Osteoblast (primary cell): Measurements from ENCODE around the gene PEA15. TPM values are rescaled to one million over a fixed set of nuclear protein-coding genes. Genes with fewer than 3 reads are reported as not detected.

ENCODE experiments used
- DNase-seq: peaks from one replicate; pipeline ENCODE4 v3.0.0; 2011; ENCODE audit warnings: low spot score, mixed read lengths; ENCODE audit not compliant: insufficient read length; ENCODE audit errors: missing footprints
- H2AFZ ChIP-seq: 2 replicates; pipeline ENCODE4 v1.6.0; 2011; ENCODE audit warnings: mild to moderate bottlenecking, low read length
- H3K27ac ChIP-seq: 2 replicates; pipeline ENCODE4 v1.5.1; 2011; ENCODE audit warnings: mild to moderate bottlenecking, low read depth, low read length, moderate library complexity
- H3K27me3 ChIP-seq: 2 replicates; pipeline ENCODE4 v1.6.0; 2012; ENCODE audit warnings: mild to moderate bottlenecking, control low read depth, inconsistent platforms, low read length, moderate library complexity; ENCODE audit not compliant: insufficient read depth
- H3K36me3 ChIP-seq: 2 replicates; pipeline ENCODE4 v1.5.1; 2011; ENCODE audit warnings: mild to moderate bottlenecking, low read length, control low read depth, moderate library complexity; ENCODE audit not compliant: insufficient read depth
- H3K4me1 ChIP-seq: 2 replicates; pipeline ENCODE4 v1.5.1; 2011; ENCODE audit warnings: mild to moderate bottlenecking, low read length, control low read depth, moderate library complexity; ENCODE audit not compliant: insufficient read depth
- H3K4me2 ChIP-seq: 2 replicates; pipeline ENCODE4 v1.6.0; 2011; ENCODE audit warnings: mild to moderate bottlenecking, low read length; ENCODE audit not compliant: insufficient read depth
- H3K4me3 ChIP-seq: fragments of 200-600 bp; sonication (generic); 3 replicates; pipeline ENCODE4 v1.5.1; 2012; ENCODE audit warnings: mild to moderate bottlenecking, low read length, inconsistent platforms; ENCODE audit not compliant: insufficient read depth
- H3K79me2 ChIP-seq: 2 replicates; pipeline ENCODE4 v1.6.0; 2012; ENCODE audit warnings: mild to moderate bottlenecking, low read length, control low read depth, inconsistent platforms; ENCODE audit not compliant: insufficient read depth
- H3K9me3 ChIP-seq: 2 replicates; pipeline ENCODE4 v1.5.1; 2011; ENCODE audit warnings: low read depth, low read length, control low read depth
- H4K20me1 ChIP-seq: 2 replicates; pipeline ENCODE4 v1.6.0; 2012; ENCODE audit warnings: mild to moderate bottlenecking, low read length, control low read depth; ENCODE audit not compliant: insufficient read depth
- CTCF ChIP-seq: IDR thresholded peaks from 2 replicates; pipeline ENCODE4 v1.5.1; 2011; ENCODE audit warnings: mild to moderate bottlenecking, low read depth, low read length, moderate library complexity; ENCODE audit errors: extremely low read depth
- total RNA-seq: library from RNA; depleted of rRNA; stranded (reverse); fragments of >200 nt; gene quantifications from 2 replicates; pipeline ENCODE4 v1.2.3, GENCODE V29; 2012

PEA15 gene
- total RNA-seq, 1 donor: 200 TPM

- H3K27ac ChIP-seq: no peak overlapping the region
- H3K36me3 ChIP-seq: no peaks in the 10 kb centered on the region
- no peak for TF ChIP-seq CTCF
Measured at GRCh38 chr1:160158534-160158933, 46.6 kb upstream of the PEA15 start.

GRCh38 chr1:160159846-160160245 is 45.3 kb upstream of the PEA15 start:
- Histone ChIP-seq H4K20me1 (no peaks in the 10 kb centered on the region), H3K27me3 (peaks cover 2% of the 10 kb centered on the region), H3K79me2 (no peaks in the 10 kb centered on the region), H3K27ac (no peak overlapping the region), H3K36me3 (no peaks in the 10 kb centered on the region), H3K4me3 (no peak overlapping the region), H2AFZ (no peak overlapping the region), H3K4me2 (no peak overlapping the region), H3K9me3 (no peaks in the 10 kb centered on the region), H3K4me1 (no peaks in the 10 kb centered on the region)
- no peak for TF ChIP-seq CTCF
- DNase-seq: no peak

More at GRCh38 chr1:160158534-160158933, 46.6 kb upstream of the PEA15 start:
- no peak for DNase-seq
- Histone ChIP-seq H3K4me3 (no peak overlapping the region), H3K4me2 (no peak overlapping the region), H3K9me3 (no peaks in the 10 kb centered on the region), H2AFZ (no peak overlapping the region), H3K27me3 (peaks cover 2% of the 10 kb centered on the region), H4K20me1 (no peaks in the 10 kb centered on the region), H3K4me1 (no peaks in the 10 kb centered on the region), H3K79me2 (no peaks in the 10 kb centered on the region)

- no peaks in the 10 kb centered on the region for H3K79me2 ChIP-seq
- no peak overlapping the region for H2AFZ ChIP-seq
- peak; percentile 64 for TF ChIP-seq CTCF
- peaks cover 11% of the 10 kb centered on the region for H3K27me3 ChIP-seq
- no peak overlapping the region for H3K27ac ChIP-seq
- H4K20me1 ChIP-seq: no peaks in the 10 kb centered on the region
- no peaks in the 10 kb centered on the region for H3K36me3 ChIP-seq
- H3K4me1 ChIP-seq: no peaks in the 10 kb centered on the region
- no peak for DNase-seq
- no peak overlapping the region for H3K4me3 ChIP-seq
- no peak overlapping the region for H3K4me2 ChIP-seq
- no peaks in the 10 kb centered on the region for H3K9me3 ChIP-seq
Measured at GRCh38 chr1:160161965-160162705, 43.0 kb upstream of the PEA15 start.

- H3K4me1 ChIP-seq: peaks cover 2% of the 10 kb centered on the region
- no peak overlapping the region for H2AFZ ChIP-seq
- DNase-seq: no peak
- no peaks in the 10 kb centered on the region for H3K36me3 ChIP-seq
- TF ChIP-seq CTCF: no peak
- peaks cover 11% of the 10 kb centered on the region for H3K27me3 ChIP-seq
- no peaks in the 10 kb centered on the region for H3K79me2 ChIP-seq
- H3K9me3 ChIP-seq: no peaks in the 10 kb centered on the region
- no peak overlapping the region for H3K4me3 ChIP-seq
- H4K20me1 ChIP-seq: no peaks in the 10 kb centered on the region
- H3K27ac ChIP-seq: no peak overlapping the region
- no peak overlapping the region for H3K4me2 ChIP-seq
Measured at GRCh38 chr1:160162931-160163330, 42.3 kb upstream of the PEA15 start.
